Right ventricle myocardium inferior (tissue), 1 donor: ENCODE results near the gene ZNF236. TPM values are rescaled to one million over a fixed set of nuclear protein-coding genes. Genes with fewer than 3 reads are reported as not detected.
"Not testable (repeated sequence)": the region's sequence is repeated elsewhere in the genome, so short reads cannot be mapped to it uniquely, and the experiment has no call there.

Source experiments
- ATAC-seq: fragments of 200-7000 bp; cut with Tn5 transposase; one replicate; pipeline ENCODE4 v1.9.1; 2020; ENCODE audit warnings: mild to moderate bottlenecking, moderate library complexity
- DNase-seq: peaks from one replicate; pipeline ENCODE4 v3.0.0; 2021; ENCODE audit errors: missing footprints
- intact Hi-C: fragments of 100-400 bp; cut with DNase I; formaldehyde crosslinking; loops from one replicate; pipeline ENCODE4 v1.11.0; 2022
- total RNA-seq: library from RNA; stranded (reverse); fragmentation: NEBNext Ultra II Directional; extraction: Animal tissue kit (Norgen Biotek cat#: 25700); gene quantifications from one replicate; pipeline ENCODE4 v1.2.1, GENCODE V29; 2021
- donor health status: DM: no; HTN: yes; CAD: no; lungs with severe emphysema.

Gene ZNF236
- total RNA-seq, 1 donor from 2014 or later: 10.9 TPM

DNA sequence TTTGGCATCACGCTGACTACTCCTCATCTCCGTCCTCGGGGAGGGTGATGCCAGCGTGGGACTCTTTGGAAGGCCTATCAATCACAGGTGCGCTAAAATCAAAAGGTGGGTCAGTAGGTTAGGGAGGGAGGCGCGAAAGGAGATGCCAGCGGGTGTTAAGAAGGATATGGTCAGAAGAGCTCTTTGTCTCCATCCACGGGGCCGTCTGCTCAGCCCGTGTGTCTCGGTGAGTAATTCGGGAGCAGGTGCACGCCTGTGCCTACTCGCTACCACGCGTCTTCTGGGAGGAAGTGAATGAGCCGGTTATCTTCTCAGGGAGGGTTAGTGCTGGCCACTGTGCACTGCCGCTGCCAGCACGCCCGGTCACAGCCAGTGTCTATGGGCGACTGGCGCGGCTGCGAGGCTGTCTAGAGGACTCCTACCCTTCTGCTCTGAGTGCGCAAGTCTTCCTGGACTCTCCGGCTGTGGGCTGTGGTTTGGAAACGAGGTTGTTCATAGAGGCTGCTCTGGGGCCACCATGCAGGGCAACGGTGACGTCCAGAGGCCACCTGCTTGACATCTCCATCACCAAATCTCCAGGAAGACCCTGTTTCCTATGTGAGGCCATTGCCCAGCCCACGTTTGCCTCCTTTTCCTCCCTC lies 156.9 kb downstream of the ZNF236 start:
- DNase-seq (no peak), ATAC-seq (no peak)
- intact Hi-C loops: no loop called here

DNA sequence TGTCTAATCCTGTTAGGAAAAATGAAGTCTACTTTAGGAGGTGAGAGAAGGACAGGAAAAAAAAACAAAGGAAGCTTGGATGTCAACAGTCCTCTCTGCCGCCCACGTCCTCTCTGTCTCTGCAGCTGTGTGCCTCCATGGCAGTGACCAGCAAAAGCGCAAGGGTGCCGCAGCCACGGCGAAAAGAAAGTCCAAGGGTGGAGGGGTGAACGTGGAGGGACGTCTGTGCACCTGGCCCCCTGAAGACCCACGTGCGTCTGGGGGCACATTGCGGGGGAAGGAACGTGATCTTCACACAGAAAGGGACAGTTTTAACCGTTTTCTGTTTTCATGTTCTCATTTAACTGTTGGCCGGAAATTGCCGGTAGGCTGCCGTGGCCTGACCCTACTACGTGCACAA lies 157.5 kb downstream of the ZNF236 start:
- intact Hi-C loops: no loop called here
- DNase-seq (no peak), ATAC-seq (no peak)

DNA sequence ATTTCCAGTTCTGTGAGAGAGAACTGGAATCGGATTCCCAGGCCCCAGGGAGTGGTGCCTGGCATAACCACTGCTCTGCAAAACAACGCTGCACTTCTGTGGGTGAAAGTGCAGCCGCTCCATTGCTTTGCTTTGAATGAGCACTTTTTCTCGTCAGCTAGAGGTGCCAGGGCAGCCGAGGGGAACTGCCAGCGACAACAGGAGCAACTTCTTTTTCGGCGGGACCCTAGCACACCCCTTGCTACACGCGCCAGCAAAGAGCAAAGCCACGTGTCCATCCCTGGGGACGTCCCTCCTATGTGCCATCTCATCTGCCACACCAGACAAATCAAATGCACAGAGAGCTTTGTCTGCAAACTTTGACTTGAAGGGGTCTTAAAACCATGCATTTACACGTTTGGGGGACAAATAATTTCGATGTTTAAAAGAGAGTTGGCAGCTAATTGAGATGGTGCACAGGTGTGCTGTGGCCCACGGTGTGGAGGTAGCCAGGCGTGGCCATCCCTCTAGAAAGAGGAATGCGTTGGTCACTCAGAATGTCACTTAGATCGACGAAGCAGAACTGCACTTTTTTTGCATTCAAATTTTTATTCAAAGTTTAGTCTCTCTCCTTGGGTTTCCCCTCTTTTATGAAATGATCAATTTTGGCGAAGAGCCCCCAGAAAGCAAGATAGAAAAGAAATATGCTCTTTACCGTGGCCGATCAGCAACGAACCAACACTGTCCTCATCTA lies 158.5 kb downstream of the ZNF236 start:
- DNase-seq (no peak), ATAC-seq (no peak)
- intact Hi-C loops: no loop called here

DNA sequence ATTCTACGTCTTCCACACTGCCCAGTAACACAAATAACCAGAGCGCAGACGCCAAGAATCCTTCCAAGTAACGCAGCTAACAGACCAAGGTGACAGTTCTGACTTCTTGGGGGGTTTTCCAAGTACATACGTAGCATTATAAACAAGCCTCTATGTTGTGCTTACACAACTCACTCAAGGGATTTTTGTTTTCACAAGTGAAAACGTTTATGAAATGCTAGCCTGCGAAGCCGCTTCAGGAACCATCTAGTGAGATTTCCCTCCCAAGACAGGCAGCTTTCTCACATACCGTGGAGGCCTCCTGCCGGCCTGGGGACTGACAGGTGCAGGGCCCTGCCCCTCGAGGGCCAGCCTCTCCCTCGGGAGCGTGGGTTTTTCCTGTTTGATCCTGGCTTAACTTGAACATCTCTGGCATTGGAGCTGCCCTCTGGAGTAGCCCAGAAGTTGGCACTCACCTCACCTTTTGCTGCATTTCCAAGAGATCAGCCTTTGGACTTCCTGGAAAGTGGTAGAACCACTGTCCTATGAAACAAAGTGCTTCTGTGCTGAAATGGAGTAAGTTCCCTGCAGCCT lies 159.1 kb downstream of the ZNF236 start:
- DNase-seq: no peak
- intact Hi-C loops: no loop called here
- ATAC-seq: no peak

GRCh38 chr18:76982038-76982437 lies 159.7 kb downstream of the ZNF236 start:
- ATAC-seq: no peak

GRCh38 chr18:76982841-76983583 lies 160.7 kb downstream of the ZNF236 start:
- DNase-seq: peak; percentile 90
- intact Hi-C loops: loop anchor here (1.0 to 2.0 kb wide), 2 partner anchors 61 to 180 kb away; no protein-coding TSS in a partner anchor
- peak; percentile 78 for ATAC-seq

More at GRCh38 chr18:76982038-76982437, 159.7 kb downstream of the ZNF236 start:
- intact Hi-C loops: loop anchor here (2.0 kb wide), 1 partner anchor 179 kb away; no protein-coding TSS in a partner anchor
- no peak for DNase-seq

- ATAC-seq (no peak), DNase-seq (no peak)
- intact Hi-C loops: loop anchor here (1.0 to 2.0 kb wide), 2 partner anchors 61 to 181 kb away; no protein-coding TSS in a partner anchor
Observed at GRCh38 chr18:76983613-76984051, 161.3 kb downstream of the ZNF236 start.

DNA sequence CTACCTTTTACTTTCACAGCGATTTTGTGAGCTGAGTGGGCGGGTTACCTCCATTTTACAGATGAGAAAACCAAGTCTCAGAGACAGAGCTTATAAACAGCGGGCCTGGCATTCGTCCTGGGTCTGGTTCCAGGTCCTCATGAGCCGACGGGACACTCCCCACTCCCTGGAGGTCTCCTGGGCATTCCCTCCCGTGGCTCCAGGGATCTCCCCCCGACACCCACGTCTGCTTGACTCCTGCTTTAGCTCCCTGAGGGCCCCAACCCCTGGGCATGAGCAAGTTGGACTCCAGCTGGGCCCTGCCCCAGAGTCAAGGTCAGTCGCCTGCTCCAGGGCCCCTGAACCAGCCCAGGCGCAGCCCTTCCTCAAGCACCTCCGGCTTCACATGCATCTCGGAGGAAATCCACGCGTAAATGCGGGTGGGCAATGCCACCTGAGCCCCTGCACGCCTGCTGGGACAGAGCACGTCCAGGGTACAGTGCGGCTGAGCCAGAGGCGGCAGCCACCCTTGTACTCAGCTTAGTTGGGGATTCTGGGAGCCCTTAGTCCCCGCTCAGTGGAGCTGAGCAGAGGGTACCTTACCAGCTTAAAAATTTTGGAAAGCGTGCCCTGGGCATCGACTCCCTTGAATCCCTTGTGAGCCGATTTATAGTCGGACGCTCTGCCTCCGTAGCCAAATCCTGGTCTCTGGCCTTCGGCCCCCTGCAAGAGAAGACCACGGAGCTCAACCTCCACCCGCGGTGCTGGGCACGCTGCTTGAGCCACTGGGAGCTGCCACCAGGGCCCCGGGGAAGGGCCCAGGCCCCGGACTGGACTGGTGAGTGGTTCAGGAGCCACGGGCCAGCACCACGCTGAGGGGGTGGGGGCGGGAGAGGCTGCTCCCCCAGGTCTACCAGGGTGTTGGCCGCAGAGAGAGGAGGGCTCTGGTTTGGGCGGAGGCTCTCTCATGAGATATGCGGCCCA lies 162.1 kb downstream of the ZNF236 start:
- intact Hi-C loops: no loop called here
- DNase-seq (no peak), ATAC-seq (no peak)

DNA sequence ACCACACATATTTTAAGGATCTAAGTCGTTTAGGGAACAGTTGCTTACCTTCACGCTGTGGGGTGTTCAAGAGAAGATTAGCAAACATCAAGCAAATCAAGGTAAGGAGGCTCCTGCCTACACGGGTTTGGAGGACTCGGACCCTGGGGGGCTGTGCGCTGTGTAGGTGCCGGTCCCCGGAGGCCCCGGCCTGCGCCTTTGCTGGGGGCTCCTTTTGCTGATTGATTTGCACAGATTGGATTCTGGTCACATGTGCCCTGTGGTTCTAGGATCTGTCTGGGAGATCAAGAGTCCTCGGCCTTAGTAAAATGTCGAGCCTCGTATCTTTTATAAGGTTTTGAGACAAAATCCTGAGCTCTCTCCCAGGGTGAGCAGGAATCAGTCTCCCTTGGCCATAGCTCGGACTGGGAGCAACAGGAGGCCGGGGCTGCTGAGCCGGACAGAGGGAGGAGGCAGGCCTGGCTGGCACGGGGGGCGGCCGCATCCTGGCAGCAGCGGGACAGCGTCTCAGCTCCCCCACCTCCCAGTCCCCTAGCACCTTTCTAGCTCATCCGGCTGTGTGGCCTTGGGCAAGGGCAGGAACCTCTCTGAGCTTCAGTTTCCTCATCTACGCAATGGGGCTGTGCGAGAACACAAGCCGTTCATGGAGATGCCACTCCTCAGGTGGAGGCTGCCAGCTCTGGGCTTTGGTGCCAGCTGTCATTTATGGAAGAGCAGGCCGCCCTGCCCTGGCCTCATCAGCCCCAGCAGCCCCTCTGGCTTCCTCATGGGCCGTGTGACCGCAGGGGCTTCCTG lies 163.0 kb downstream of the ZNF236 start:
- intact Hi-C loops: no loop called here
- no peak for DNase-seq
- no peak for ATAC-seq

- DNase-seq: no peak
- intact Hi-C loops: no loop called here
- no peak for ATAC-seq
Observed at GRCh38 chr18:76985951-76986236, 163.5 kb downstream of the ZNF236 start.

DNA sequence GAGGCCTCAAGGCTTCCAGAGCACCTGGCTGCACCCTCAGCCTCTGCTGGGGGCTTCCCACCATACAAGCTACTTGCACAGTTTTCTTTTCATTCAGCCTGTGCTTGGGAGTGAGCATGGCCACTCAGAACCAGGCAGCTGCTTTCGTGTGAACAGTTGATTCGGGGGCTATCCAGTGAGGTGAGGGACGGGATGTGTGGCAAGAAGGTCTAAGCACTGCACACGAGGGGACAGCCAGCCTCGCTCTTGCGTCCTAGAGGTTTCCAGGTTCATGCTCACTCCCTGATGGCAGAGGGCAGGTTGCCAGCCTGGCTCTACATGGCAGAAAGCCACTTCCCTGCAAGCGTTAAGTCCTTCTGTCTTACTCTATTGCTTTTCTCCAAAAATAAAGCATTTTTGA lies 164.0 kb downstream of the ZNF236 start:
- no peak for ATAC-seq
- intact Hi-C loops: no loop called here
- no peak for DNase-seq

- peak; percentile 66 for ATAC-seq
- DNase-seq: no peak
- intact Hi-C loops: no loop called here
Observed at GRCh38 chr18:76988031-76988826, 165.9 kb downstream of the ZNF236 start.

DNA sequence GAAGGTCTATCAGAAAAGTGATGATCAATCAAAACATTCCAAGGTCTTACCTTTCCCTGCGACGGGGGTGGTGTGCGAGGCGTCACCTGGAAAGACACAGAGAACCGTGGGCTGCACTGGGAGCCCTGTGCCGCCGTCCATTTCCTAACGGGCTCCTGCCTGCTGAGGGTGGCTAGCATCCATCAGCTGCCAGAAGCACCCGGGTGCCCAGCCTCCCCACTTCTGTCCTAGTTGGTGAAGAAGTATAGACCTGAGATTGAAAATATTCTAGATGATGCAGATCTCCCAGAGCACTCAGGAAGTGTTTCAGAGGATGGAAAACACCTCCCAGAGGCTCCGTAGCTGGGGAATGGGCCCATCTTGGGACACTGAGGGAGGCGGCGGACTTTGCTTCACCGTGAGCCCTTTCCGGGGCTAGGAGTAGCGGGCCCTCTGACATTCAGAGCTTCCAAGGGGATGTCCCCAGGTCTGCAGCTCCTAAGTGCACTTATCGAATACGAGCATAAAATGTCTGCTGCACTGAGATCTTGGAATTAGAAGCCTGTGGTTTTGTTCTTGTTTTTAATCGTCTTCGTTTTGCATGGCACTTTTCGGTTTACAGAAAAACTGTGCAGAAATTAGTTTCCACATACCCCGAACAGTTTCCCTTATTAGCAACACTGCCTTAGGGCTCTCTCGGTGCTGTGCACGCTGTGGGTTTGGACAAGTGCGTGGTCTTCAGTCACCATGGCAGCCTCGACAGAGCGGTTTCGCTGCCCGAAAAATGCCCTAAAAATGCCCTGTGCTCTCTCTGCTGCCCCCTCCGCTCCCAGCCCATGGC lies 166.7 kb downstream of the ZNF236 start:
- DNase-seq (no peak), ATAC-seq (no peak)
- intact Hi-C loops: no loop called here

DNA sequence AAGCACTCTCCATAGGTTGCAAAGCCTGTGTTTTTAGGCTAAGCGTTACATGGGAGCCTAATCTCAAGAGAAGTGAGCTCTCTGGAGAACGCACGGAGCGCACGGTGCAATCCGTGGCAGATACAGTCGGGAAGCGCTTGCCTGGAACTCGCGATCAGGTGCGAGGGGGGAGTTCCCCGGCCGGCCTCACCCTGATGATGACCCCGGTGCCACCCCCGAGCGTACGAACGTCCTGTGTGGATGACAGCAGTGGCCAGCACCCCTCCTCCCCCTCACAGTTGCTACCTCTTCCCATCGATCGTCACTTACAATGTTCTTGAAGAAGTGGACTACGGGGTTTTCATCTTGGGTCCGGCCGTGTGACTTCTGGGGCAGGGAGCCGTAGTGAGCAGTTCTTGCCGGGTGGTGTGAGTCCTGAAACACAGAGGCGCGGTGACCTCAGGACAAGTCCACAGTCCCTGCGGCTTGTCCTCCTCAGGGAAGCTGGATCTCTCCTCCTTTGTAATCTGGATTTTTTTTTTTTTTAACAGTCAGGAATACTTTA lies 167.4 kb downstream of the ZNF236 start:
- ATAC-seq (no peak), DNase-seq (no peak)
- intact Hi-C loops: no loop called here

DNA sequence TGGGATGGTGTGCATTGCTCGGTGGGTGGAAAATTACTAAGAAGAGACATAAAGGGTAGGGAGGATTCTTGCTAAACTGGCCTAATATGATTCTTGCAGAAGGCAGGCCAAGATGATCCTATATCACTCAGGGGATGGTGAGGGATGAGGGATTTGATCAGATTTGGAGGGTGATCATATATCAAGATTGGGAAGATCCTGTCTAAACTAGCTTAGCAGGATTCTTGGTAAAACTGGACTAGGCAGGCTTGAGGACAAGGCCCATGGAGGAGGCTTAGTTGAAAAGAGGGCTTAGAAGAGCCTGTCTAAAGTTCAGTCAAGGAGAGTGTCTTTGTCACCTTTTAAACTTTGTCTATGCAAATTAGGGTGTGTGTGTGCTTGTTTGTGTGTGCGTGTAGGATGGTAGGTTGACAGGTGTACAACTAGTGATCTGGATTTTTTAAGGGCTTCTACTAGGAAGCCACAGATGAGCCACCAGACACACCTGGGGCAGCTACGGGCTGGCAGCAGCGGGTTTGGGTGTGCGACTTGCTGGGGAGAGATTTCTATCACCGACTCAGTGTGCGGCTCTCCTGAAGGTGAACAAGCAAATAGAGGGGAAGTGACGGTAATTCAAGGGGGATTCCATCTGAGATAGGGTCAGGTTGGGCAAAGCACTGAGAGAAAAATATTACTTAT lies 168.1 kb downstream of the ZNF236 start:
- ATAC-seq, DNase-seq, intact Hi-C loops: not testable (repeated sequence)
